Endothelial cell of umbilical vein (primary cell): ENCODE data around the gene MLANA. TPM values are rescaled to one million over a fixed set of nuclear protein-coding genes. Genes with fewer than 3 reads are reported as not detected.

ENCODE experiments used
- BruUV-seq: library from RNA; stranded (reverse); fragments of 400-500 nt; replicated peaks from 2 replicates; lab custom pipeline; 2021; lab: Mats Ljungman, UMichigan
- CTCF ChIA-PET: fragments of 300-600, 350-600 bp; sonication (Branson Sonifier 250); formaldehyde crosslinking; loops from one replicate; lab custom pipeline; 2021; ENCODE audit warnings: antibody characterized with exemption, inconsistent platforms; lab: Charles Lee
- POLR2A ChIA-PET: fragments of 300-600, 350-600 bp; sonication (Branson Sonifier 250); formaldehyde crosslinking; loops from one replicate; lab custom pipeline; 2021; ENCODE audit warnings: antibody characterized with exemption, inconsistent platforms; lab: Charles Lee
- DNase-seq: peaks from one replicate; pipeline ENCODE4 v3.0.0-alpha.2; 2011; ENCODE audit warnings: low read depth, low spot score
- FAIRE-seq: peaks from 2 replicates; lab custom pipeline; 2011; peaks lifted over from hg19 to GRCh38; lab: Jason Lieb, UNC
- H2AFZ ChIP-seq: 2 replicates; pipeline ENCODE4 v1.6.0; 2012; ENCODE audit warnings: low read depth, low read length, control low read depth, inconsistent platforms
- H3K27ac ChIP-seq: 2 replicates; pipeline ENCODE4 v1.5.1; 2011; ENCODE audit warnings: low read depth, mild to moderate bottlenecking, control low read depth, low read length, moderate library complexity; ENCODE audit not compliant: insufficient read depth
- H3K27me3 ChIP-seq, 2 experiments: 2 replicates each; pipeline versions ENCODE4 v1.6.0 to v1.6.1; 2011; ENCODE audit warnings: low read length in 2 of 2, mixed read lengths in 1 of 2; ENCODE audit not compliant: control insufficient read depth in 2 of 2, insufficient read depth in 2 of 2
- H3K36me3 ChIP-seq, 2 experiments: 2 replicates in 1 of 2; 3 replicates in 1 of 2; pipeline ENCODE4 v1.5.1; 2011; ENCODE audit warnings: low read length in 2 of 2, mild to moderate bottlenecking in 1 of 2, moderate library complexity in 1 of 2; ENCODE audit not compliant: control insufficient read depth in 2 of 2, insufficient read depth in 2 of 2; ENCODE audit errors: extremely low read depth in 1 of 2
- H3K4me1 ChIP-seq: 3 replicates; pipeline ENCODE4 v1.5.1; 2011; ENCODE audit warnings: mild to moderate bottlenecking, low read length; ENCODE audit not compliant: control insufficient read depth, insufficient read depth; ENCODE audit errors: extremely low read depth
- H3K4me2 ChIP-seq: 2 replicates; pipeline ENCODE4 v1.6.1; 2011; ENCODE audit warnings: low read length, control low read depth, mixed read lengths; ENCODE audit not compliant: insufficient read depth
- H3K4me3 ChIP-seq, 3 experiments: fragments of 200-600 bp in 1 of 3; sonication (generic), shearing (Covaris generic) in 1 of 3; replicated peaks in 1 of 3; 2 replicates each; pipeline ENCODE4 v1.5.1; 2011 to 2016; ENCODE audit warnings: control low read depth in 3 of 3, low read length in 3 of 3, mild to moderate bottlenecking in 2 of 3, inconsistent platforms in 1 of 3, low read depth in 1 of 3, moderate library complexity in 1 of 3; ENCODE audit not compliant: insufficient read depth in 1 of 3
- H3K79me2 ChIP-seq: 2 replicates; pipeline ENCODE4 v1.6.0; 2012; ENCODE audit warnings: low read length, inconsistent platforms; ENCODE audit not compliant: control insufficient read depth, insufficient read depth
- H3K9ac ChIP-seq: replicated peaks from 2 replicates; pipeline ENCODE3; 2011; ENCODE audit warnings: low read length, control low read depth; ENCODE audit not compliant: insufficient read depth; ENCODE audit errors: extremely low read depth
- H3K9me1 ChIP-seq: replicated peaks from 3 replicates; pipeline ENCODE4 v1.6.0; 2011; ENCODE audit warnings: mild to moderate bottlenecking, low read length; ENCODE audit not compliant: control insufficient read depth, insufficient read depth; ENCODE audit errors: extremely low read depth
- H3K9me3 ChIP-seq: replicated peaks from 2 replicates; pipeline ENCODE4 v1.5.1; 2012; ENCODE audit warnings: low read length, inconsistent platforms; ENCODE audit not compliant: control insufficient read depth, insufficient read depth
- H4K20me1 ChIP-seq: replicated peaks from 2 replicates; pipeline ENCODE3; 2011; ENCODE audit warnings: mild to moderate bottlenecking, low read length; ENCODE audit not compliant: control insufficient read depth, insufficient read depth; ENCODE audit errors: extremely low read depth
- EZH2 ChIP-seq: IDR thresholded peaks from 2 replicates; pipeline ENCODE4 v1.6.1; 2012; ENCODE audit warnings: borderline replicate concordance, low read depth, mild to moderate bottlenecking, moderate library complexity, low read length, inconsistent platforms; ENCODE audit not compliant: severe bottlenecking
- FOS ChIP-seq: IDR thresholded peaks from 2 replicates; pipeline ENCODE4 v1.6.1; 2011; ENCODE audit warnings: mild to moderate bottlenecking, low read length, moderate library complexity, borderline replicate concordance; ENCODE audit not compliant: insufficient read depth
- GATA2 ChIP-seq: IDR thresholded peaks from 2 replicates; pipeline ENCODE4 v1.7.0; 2011; ENCODE audit warnings: low read depth, mild to moderate bottlenecking, moderate library complexity, mixed read lengths, low read length; ENCODE audit not compliant: insufficient read length, insufficient read depth
- JUN ChIP-seq: IDR thresholded peaks from 2 replicates; pipeline ENCODE4 v1.6.1; 2011; ENCODE audit warnings: borderline replicate concordance, low read depth; ENCODE audit not compliant: insufficient read length, insufficient read depth
- MAX ChIP-seq: IDR thresholded peaks from 2 replicates; pipeline ENCODE4 v1.6.1; 2011; ENCODE audit not compliant: insufficient read depth, insufficient read length
- MYC ChIP-seq: IDR thresholded peaks from one replicate; pipeline ENCODE4 v1.6.1; 2011; ENCODE audit warnings: mild to moderate bottlenecking, low read depth, low read length
- POLR2A ChIP-seq: IDR thresholded peaks from 2 replicates; pipeline ENCODE4 v1.6.1; 2012; ENCODE audit warnings: low read depth, mild to moderate bottlenecking, control low read depth, low read length
- POLR2AphosphoS5 ChIP-seq: IDR thresholded peaks from 2 replicates; pipeline ENCODE4 v1.6.1; 2012; ENCODE audit warnings: low read depth, mild to moderate bottlenecking, control low read depth, low read length, moderate library complexity; ENCODE audit not compliant: insufficient read depth
- dilution Hi-C: fragments of 300-500 bp; cut with MboI; formaldehyde crosslinking; loops from one replicate; pipeline ENCODE4 v1.15.0; 2019; ENCODE audit warnings: low sequenced_read_pairs; ENCODE audit not compliant: extremely low pct_ligation_motif_present
- intact Hi-C: fragments of 100-400 bp; cut with micrococcal nuclease; formaldehyde crosslinking; loops from one replicate; pipeline ENCODE4 v1.10.0; 2022
- polyA plus RNA-seq, 4 experiments: library from polyadenylated mRNA; depleted of rRNA in 3 of 4; stranded (reverse) in 3 of 4; unstranded in 1 of 4; fragments of >200 nt; gene quantifications; 2 replicates each; pipeline versions ENCODE4 v1.2.1 to v1.2.3, GENCODE V29; 2011 to 2012; ENCODE audit warnings: missing spikeins in 1 of 4
- total RNA-seq: library from RNA; stranded (reverse); gene quantifications from 2 replicates; pipeline ENCODE4 v1.2.3, GENCODE V29; 2021
- TF ChIP-seq, protein P1 (sequence below), 2 donors: IDR thresholded peaks; 1 replicate in 1 of 2; 2 replicates in 1 of 2; pipeline ENCODE4 v1.5.1; 2011; ENCODE audit warnings: low read length in 2 of 2, mild to moderate bottlenecking in 2 of 2, moderate library complexity in 2 of 2, control low read depth in 1 of 2, inconsistent platforms in 1 of 2, low read depth in 1 of 2; ENCODE audit not compliant: insufficient read depth in 1 of 2; ENCODE audit errors: extremely low read depth in 1 of 2

The MLANA gene
- total and polyA plus RNA-seq, 2 donors (not counting 3 experiments of a cell fraction or from before 2014, with no cell fraction given) = not detected

DNA sequence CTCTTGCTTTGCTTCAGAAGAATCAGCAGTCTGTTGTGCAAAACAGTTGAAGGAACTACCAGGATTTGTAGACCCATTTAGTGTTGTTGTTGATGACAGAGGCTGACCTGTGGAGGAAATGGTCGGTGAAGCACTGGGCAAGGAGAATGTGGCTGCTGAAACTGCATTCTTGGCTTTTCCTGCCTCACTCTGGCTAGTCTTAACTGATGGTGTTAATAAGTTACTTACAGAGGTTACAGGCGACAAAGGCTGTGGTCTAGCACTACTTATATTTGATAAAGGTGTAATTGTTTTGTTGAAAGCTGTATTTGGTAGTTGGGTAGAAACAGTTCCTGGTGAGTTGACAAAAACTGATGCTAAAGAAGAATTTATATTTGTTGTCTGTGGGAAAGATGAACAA is 31.5 kb downstream of the MLANA start:
- no peak overlapping the region for H3K4me2 ChIP-seq
- no peak for DNase-seq
- POLR2A ChIA-PET = no interaction called here
- CTCF ChIA-PET = no interaction called here
- H3K4me3 ChIP-seq = no peak overlapping the region
- H3K9me1 ChIP-seq = no peaks in the 10 kb centered on the region
- dilution Hi-C loops (no loop called here), intact Hi-C loops (no loop called here)
- H2AFZ ChIP-seq = no peak overlapping the region
- no peaks in the 10 kb centered on the region for H3K4me1 ChIP-seq
- FAIRE-seq = no peak
- H3K36me3 ChIP-seq = peaks cover 7 to 13% of the 10 kb centered on the region in 2 experiments
- no peak overlapping the region for H3K27ac ChIP-seq
- H3K9me3 ChIP-seq = no peaks in the 10 kb centered on the region
- no peak for TF ChIP-seq EZH2
- no peak for TF ChIP-seq GATA2
- TF ChIP-seq FOS = no peak
- TF ChIP-seq MYC = no peak
- TF ChIP-seq MAX = no peak
- TF ChIP-seq, protein P1, sequence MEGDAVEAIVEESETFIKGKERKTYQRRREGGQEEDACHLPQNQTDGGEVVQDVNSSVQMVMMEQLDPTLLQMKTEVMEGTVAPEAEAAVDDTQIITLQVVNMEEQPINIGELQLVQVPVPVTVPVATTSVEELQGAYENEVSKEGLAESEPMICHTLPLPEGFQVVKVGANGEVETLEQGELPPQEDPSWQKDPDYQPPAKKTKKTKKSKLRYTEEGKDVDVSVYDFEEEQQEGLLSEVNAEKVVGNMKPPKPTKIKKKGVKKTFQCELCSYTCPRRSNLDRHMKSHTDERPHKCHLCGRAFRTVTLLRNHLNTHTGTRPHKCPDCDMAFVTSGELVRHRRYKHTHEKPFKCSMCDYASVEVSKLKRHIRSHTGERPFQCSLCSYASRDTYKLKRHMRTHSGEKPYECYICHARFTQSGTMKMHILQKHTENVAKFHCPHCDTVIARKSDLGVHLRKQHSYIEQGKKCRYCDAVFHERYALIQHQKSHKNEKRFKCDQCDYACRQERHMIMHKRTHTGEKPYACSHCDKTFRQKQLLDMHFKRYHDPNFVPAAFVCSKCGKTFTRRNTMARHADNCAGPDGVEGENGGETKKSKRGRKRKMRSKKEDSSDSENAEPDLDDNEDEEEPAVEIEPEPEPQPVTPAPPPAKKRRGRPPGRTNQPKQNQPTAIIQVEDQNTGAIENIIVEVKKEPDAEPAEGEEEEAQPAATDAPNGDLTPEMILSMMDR (IDR thresholded peaks at IDR 0.05; ENCODE audit: extremely low read depth in 1 of 2, insufficient read depth in 1 of 2, low read depth in 1 of 2, low read length in 2 of 2) = no peak
- TF ChIP-seq JUN = no peak
- no peak for TF ChIP-seq POLR2AphosphoS5
- TF ChIP-seq POLR2A = no peak
- no peaks in the 10 kb centered on the region for H3K27me3 ChIP-seq
- H4K20me1 ChIP-seq = no peaks in the 10 kb centered on the region
- BruUV-seq = TSS peak; percentile 12
- no peak overlapping the region for H3K9ac ChIP-seq
- H3K79me2 ChIP-seq = no peaks in the 10 kb centered on the region
